Measurements from ENCODE around the gene NUFIP1. TPM values are rescaled to one million over a fixed set of nuclear protein-coding genes. Genes with fewer than 3 reads are reported as not detected.
A peak's percentile ranks its signal among the peaks of the same experiment; 100 is the strongest.

The NUFIP1 gene
- total RNA-seq, 1 experiment from 2014 or later: 17.1 TPM

GRCh38 chr13:44917589-44918325 is 71.5 kb downstream of the NUFIP1 start:
- H3K27ac ChIP-seq (ENCODE audit: insufficient read length, low read depth, low read length): peak overlapping the region; percentile 84
- no peak overlapping the region for H2BK120ac ChIP-seq (ENCODE audit: low read depth, low read length, poor library complexity, severe bottlenecking)
- H3K23me2 ChIP-seq (ENCODE audit: insufficient read length, low read depth, low read length, poor library complexity, severe bottlenecking): peaks cover 3% of the 10 kb centered on the region
- no peaks in the 10 kb centered on the region for H3K9me3 Mint-ChIP-seq
- no peak overlapping the region for H4K8ac ChIP-seq (replicated peaks; ENCODE audit: insufficient read length, low read depth, low read length)
- H3K9ac ChIP-seq (ENCODE audit: extremely low read depth, insufficient read length, low read length): peak overlapping the region; percentile 75
- no peak overlapping the region for H2BK5ac ChIP-seq (ENCODE audit: insufficient read length, low read length)
- WGBS (ENCODE audit: extremely low coverage, insufficient read length, low lambda C conversion rate): no CpG with 5 or more reads among the region's 41 CpGs
- H3K79me2 ChIP-seq (ENCODE audit: insufficient read depth, low read length): no peaks in the 10 kb centered on the region
- H3K4me1 ChIP-seq (ENCODE audit: insufficient read depth, low read length): no peaks in the 10 kb centered on the region; the same call in 1 of the 2 replicates
- peak; percentile 96 for DNase-seq
- no peak overlapping the region for H3K4ac ChIP-seq (ENCODE audit: low read depth, low read length)
- H3K4me3 Mint-ChIP-seq: no peak overlapping the region
- peak overlapping the region; percentile 95 for H2AFZ ChIP-seq (ENCODE audit: low read length)
- H3K4me2 ChIP-seq (ENCODE audit: insufficient read depth, insufficient read length, low read length): peak overlapping the region; percentile 73
- no peak overlapping the region for H3T11ph ChIP-seq (ENCODE audit: low read length)
- no peak overlapping the region for H4K5ac ChIP-seq (ENCODE audit: insufficient read length, low read depth, low read length)
- no peaks in the 10 kb centered on the region for H3K36me3 Mint-ChIP-seq (ENCODE audit: insufficient read depth in 1 of 3, low read depth in 3 of 3)
- H3K18ac ChIP-seq (ENCODE audit: insufficient read length, low read depth, low read length): peak overlapping the region; percentile 75
- H2BK20ac ChIP-seq (ENCODE audit: low read depth, low read length, poor library complexity, severe bottlenecking): no peak overlapping the region
- no peaks in the 10 kb centered on the region for H3K27me3 Mint-ChIP-seq (ENCODE audit: low read depth)
- H3K27ac Mint-ChIP-seq: no peak overlapping the region
- peak overlapping the region; percentile 37; the same call in 1 of the 2 replicates for H3K14ac ChIP-seq (ENCODE audit: insufficient read depth, low read length)
- TF ChIP-seq CTCF (conservative IDR thresholded peaks at IDR 0.05): peak; percentile 57
- H2BK12ac ChIP-seq (ENCODE audit: insufficient read length, low read depth, low read length): no peak overlapping the region
- no peaks in the 10 kb centered on the region for H3K27me3 ChIP-seq (ENCODE audit: insufficient read depth, low read length)
- H2BK15ac ChIP-seq (ENCODE audit: low read depth, low read length): no peak overlapping the region
- H2AK5ac ChIP-seq (ENCODE audit: insufficient read length, low read length): no peak overlapping the region
- no peaks in the 10 kb centered on the region for H3K79me1 ChIP-seq (ENCODE audit: insufficient read depth, low read depth, low read length, poor library complexity, severe bottlenecking)
- H3K9me3 ChIP-seq (ENCODE audit: control insufficient read depth, low read depth, low read length): no peaks in the 10 kb centered on the region
- H4K20me1 ChIP-seq (ENCODE audit: control insufficient read depth, insufficient read depth, insufficient read length): peaks cover 2% of the 10 kb centered on the region
- H3K4me1 Mint-ChIP-seq: peaks cover 7 to 10% of the 10 kb centered on the region in 2 experiments
- H4K91ac ChIP-seq (ENCODE audit: insufficient read length, low read depth, low read length): no peak overlapping the region
- no peak overlapping the region for H3K23ac ChIP-seq (ENCODE audit: insufficient read length, low read depth, low read length)
- no peak overlapping the region for H3K56ac ChIP-seq (ENCODE audit: insufficient read length, low read depth, low read length)
